HFFc6 (cell line): ENCODE results near the gene DHRS7B. TPM values are rescaled to one million over a fixed set of nuclear protein-coding genes. Genes with fewer than 3 reads are reported as not detected.

Experiments
- DNase-seq: peaks from one replicate; pipeline ENCODE4 v3.0.0-alpha.2; 2018
- H3K27ac Mint-ChIP-seq: 2 replicates; pipeline ENCODE4 v1.8.0; 2020; ENCODE audit warnings: mild to moderate bottlenecking, mixed read lengths
- H3K27me3 Mint-ChIP-seq: 2 replicates; pipeline ENCODE4 v1.8.0; 2021; ENCODE audit warnings: mild to moderate bottlenecking, moderate library complexity, mixed read lengths; ENCODE audit not compliant: insufficient read depth
- H3K36me3 Mint-ChIP-seq: 2 replicates; pipeline ENCODE4 v1.8.0; 2021; ENCODE audit warnings: low read depth, mixed read lengths
- H3K4me1 Mint-ChIP-seq: 2 replicates; pipeline ENCODE4 v1.8.0; 2020; ENCODE audit warnings: low read depth, mixed read lengths
- H3K4me3 Mint-ChIP-seq: 2 replicates; pipeline ENCODE4 v1.8.0; 2020; ENCODE audit warnings: mild to moderate bottlenecking, moderate library complexity, mixed read lengths
- H3K9me3 Mint-ChIP-seq: 2 replicates; pipeline ENCODE4 v1.8.0; 2020; ENCODE audit warnings: mild to moderate bottlenecking, mixed read lengths
- CTCF ChIP-seq: fragments of 200-600 bp; sonication (generic); IDR thresholded peaks from 2 replicates; pipeline ENCODE4 v1.5.0; 2021; ENCODE audit warnings: antibody characterized with exemption, mild to moderate bottlenecking
- total RNA-seq, 6 experiments: library from RNA; stranded (reverse); fragmentation: NEBNext Ultra II Directional; extraction: Animal tissue kit (Norgen Biotek cat#: 25700); gene quantifications; 2 replicates in 1 of 6; 3 replicates in 5 of 6; pipeline ENCODE4 v1.2.3, GENCODE V29; 2021

The DHRS7B gene
- total RNA-seq, 6 experiments from 2014 or later: 12.3 to 20.8 (median 14.7) TPM

- H3K36me3 Mint-ChIP-seq: peaks cover 5% of the 10 kb centered on the region; the same call in 1 of the 2 replicates
- no peaks in the 10 kb centered on the region for H3K9me3 Mint-ChIP-seq
- H3K4me3 Mint-ChIP-seq: no peak overlapping the region
- no peak for TF ChIP-seq CTCF
- no peak overlapping the region for H3K27ac Mint-ChIP-seq
- peaks cover 28% of the 10 kb centered on the region for H3K4me1 Mint-ChIP-seq
- DNase-seq: no peak
- no peaks in the 10 kb centered on the region; the same call in 1 of the 2 replicates for H3K27me3 Mint-ChIP-seq
These were observed 44.7 kb downstream of the DHRS7B start for GRCh38 chr17:21171309-21171922.

- Mint-ChIP-seq H3K36me3 (peaks cover 5% of the 10 kb centered on the region; the same call in 1 of the 2 replicates), H3K27ac (no peak overlapping the region), H3K4me1 (peaks cover 22% of the 10 kb centered on the region), H3K9me3 (no peaks in the 10 kb centered on the region), H3K27me3 (no peaks in the 10 kb centered on the region; the same call in none of the 2 replicates), H3K4me3 (no peak overlapping the region)
- DNase-seq: no peak
- no peak for TF ChIP-seq CTCF
These were observed 45.3 kb downstream of the DHRS7B start for GRCh38 chr17:21171970-21172510.

- Mint-ChIP-seq H3K27ac (no peak overlapping the region), H3K9me3 (no peaks in the 10 kb centered on the region), H3K36me3 (peaks cover 5% of the 10 kb centered on the region; the same call in 1 of the 2 replicates), H3K4me1 (peaks cover 14% of the 10 kb centered on the region), H3K4me3 (no peak overlapping the region), H3K27me3 (no peaks in the 10 kb centered on the region; the same call in none of the 2 replicates)
- no peak for TF ChIP-seq CTCF
- no peak for DNase-seq
These were observed 46.1 kb downstream of the DHRS7B start for GRCh38 chr17:21172846-21173245.

DNA sequence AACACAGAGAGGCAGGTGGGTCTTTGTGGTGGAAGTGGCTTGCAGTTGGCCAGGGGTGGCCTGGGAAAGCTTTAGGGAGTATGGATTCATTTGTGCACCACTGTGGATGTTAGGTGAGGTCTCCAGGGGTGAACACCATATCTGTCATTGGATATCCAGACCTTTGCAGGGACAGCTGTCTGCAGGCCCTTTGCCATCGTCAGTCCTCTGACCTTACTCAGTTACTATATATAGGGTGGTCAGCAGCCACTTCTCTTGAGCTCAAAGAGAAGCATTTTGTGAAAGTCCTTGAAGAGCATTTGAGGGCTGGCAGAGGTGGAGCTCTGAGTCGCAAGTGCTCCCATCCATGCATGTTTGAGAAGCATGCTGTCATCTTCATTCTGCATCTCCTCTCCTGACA lies 46.8 kb downstream of the DHRS7B start:
- DNase-seq: no peak
- Mint-ChIP-seq H3K4me3 (no peak overlapping the region), H3K27ac (no peak overlapping the region), H3K4me1 (peaks cover 14% of the 10 kb centered on the region), H3K9me3 (no peaks in the 10 kb centered on the region), H3K36me3 (peaks cover 5% of the 10 kb centered on the region; the same call in 1 of the 2 replicates), H3K27me3 (no peaks in the 10 kb centered on the region; the same call in none of the 2 replicates)
- no peak for TF ChIP-seq CTCF

DNA sequence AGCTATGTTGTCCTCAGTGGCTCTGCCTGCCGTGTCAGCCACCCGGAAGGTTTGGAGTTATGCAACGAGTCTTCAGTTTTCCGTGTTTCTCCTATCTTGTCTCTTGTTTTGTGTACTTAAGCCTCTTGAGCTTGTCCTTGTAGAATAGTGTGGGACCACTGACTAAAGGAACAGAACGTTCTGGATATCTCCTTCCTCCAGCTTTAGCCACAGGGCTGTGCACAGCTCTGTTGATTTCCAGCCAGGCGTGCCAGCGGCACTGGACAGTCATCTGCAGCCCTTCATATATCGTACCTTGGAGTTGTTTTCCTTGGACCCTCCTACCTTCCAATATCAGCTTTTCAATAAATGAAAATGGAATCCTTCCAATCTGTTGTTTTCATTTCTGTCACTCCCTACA lies 47.4 kb downstream of the DHRS7B start:
- no peak for DNase-seq
- Mint-ChIP-seq H3K9me3 (no peaks in the 10 kb centered on the region), H3K36me3 (peaks cover 5% of the 10 kb centered on the region; the same call in 1 of the 2 replicates), H3K4me1 (peaks cover 14% of the 10 kb centered on the region), H3K27me3 (no peaks in the 10 kb centered on the region; the same call in 1 of the 2 replicates), H3K27ac (peak overlapping the region; percentile 77), H3K4me3 (peak overlapping the region; percentile 31)
- TF ChIP-seq CTCF: no peak
